ENCODE measurements around the gene SARM1. TPM values are rescaled to one million over a fixed set of nuclear protein-coding genes. Genes with fewer than 3 reads are reported as not detected.

SARM1 gene
- total and polyA plus RNA-seq, 2 donors (not counting 3 experiments of a cell fraction or from before 2014, with no cell fraction given) = 5.6 to 7.0 TPM

- Histone ChIP-seq H3K79me2 (ENCODE audit: control insufficient read depth, insufficient read depth, low read length) (no peaks in the 10 kb centered on the region), H2AFZ (ENCODE audit: low read depth, low read length) (no peak overlapping the region), H3K9ac (replicated peaks; ENCODE audit: extremely low read depth, insufficient read depth, low read length) (no peak overlapping the region), H3K4me3 (replicated peaks in 1 of 3; ENCODE audit: insufficient read depth in 1 of 3, low read depth in 1 of 3, low read length in 3 of 3) (no peak overlapping the region), H3K9me3 (replicated peaks; ENCODE audit: control insufficient read depth, insufficient read depth, low read length) (no peaks in the 10 kb centered on the region), H3K4me2 (ENCODE audit: insufficient read depth, low read length) (no peak overlapping the region), H3K27ac (ENCODE audit: insufficient read depth, low read depth, low read length) (no peak overlapping the region), H3K36me3 (ENCODE audit: control insufficient read depth in 2 of 2, extremely low read depth in 1 of 2, insufficient read depth in 2 of 2, low read length in 2 of 2) (no peaks in the 10 kb centered on the region), H3K9me1 (replicated peaks; ENCODE audit: control insufficient read depth, extremely low read depth, insufficient read depth, low read length) (no peaks in the 10 kb centered on the region), H4K20me1 (replicated peaks; ENCODE audit: control insufficient read depth, extremely low read depth, insufficient read depth, low read length) (no peaks in the 10 kb centered on the region), H3K4me1 (ENCODE audit: control insufficient read depth, extremely low read depth, insufficient read depth, low read length) (peaks cover 10% of the 10 kb centered on the region), H3K27me3 (ENCODE audit: control insufficient read depth in 2 of 2, insufficient read depth in 2 of 2, low read length in 2 of 2) (no peaks in the 10 kb centered on the region)
- CTCF ChIA-PET = interaction anchor here (3.0 kb wide), 1 partner anchor 19 kb away, joined by 11 read pairs; no protein-coding TSS in a partner anchor
- DNase-seq (ENCODE audit: low read depth, low spot score) = no peak
- dilution Hi-C loops (cut with MboI; ENCODE audit: extremely low pct_ligation_motif_present, low sequenced_read_pairs) = no loop called here
- no peak for TF ChIP-seq CTCF (IDR thresholded peaks at IDR 0.05; ENCODE audit: extremely low read depth in 1 of 2, insufficient read depth in 1 of 2, low read depth in 1 of 2, low read length in 2 of 2)
- no peak for TF ChIP-seq POLR2AphosphoS5 (IDR thresholded peaks at IDR 0.05; ENCODE audit: insufficient read depth, low read depth, low read length)
- TF ChIP-seq MYC (IDR thresholded peaks at IDR 0.05; ENCODE audit: low read depth, low read length) = no peak
- no peak for TF ChIP-seq FOS (IDR thresholded peaks at IDR 0.05; ENCODE audit: borderline replicate concordance, insufficient read depth, low read length)
- no peak for TF ChIP-seq MAX (IDR thresholded peaks at IDR 0.05; ENCODE audit: insufficient read depth, insufficient read length)
- no peak for TF ChIP-seq GATA2 (IDR thresholded peaks at IDR 0.05; ENCODE audit: insufficient read depth, insufficient read length, low read depth, low read length)
- no peak for TF ChIP-seq POLR2A (IDR thresholded peaks at IDR 0.05; ENCODE audit: low read depth, low read length)
- TF ChIP-seq JUN (IDR thresholded peaks at IDR 0.05; ENCODE audit: borderline replicate concordance, insufficient read depth, insufficient read length, low read depth) = no peak
- no peak for TF ChIP-seq EZH2 (IDR thresholded peaks at IDR 0.05; ENCODE audit: borderline replicate concordance, low read depth, low read length, severe bottlenecking)
- no TSS peak for BruUV-seq (replicated peaks)
- POLR2A ChIA-PET = no interaction called here
- no peak for FAIRE-seq
- intact Hi-C loops (cut with micrococcal nuclease) = no loop called here
These were observed 26.3 kb downstream of the SARM1 start for GRCh38 chr17:28397687-28398279.
